ENCODE data around the gene PRLR.

PRLR gene

DNA sequence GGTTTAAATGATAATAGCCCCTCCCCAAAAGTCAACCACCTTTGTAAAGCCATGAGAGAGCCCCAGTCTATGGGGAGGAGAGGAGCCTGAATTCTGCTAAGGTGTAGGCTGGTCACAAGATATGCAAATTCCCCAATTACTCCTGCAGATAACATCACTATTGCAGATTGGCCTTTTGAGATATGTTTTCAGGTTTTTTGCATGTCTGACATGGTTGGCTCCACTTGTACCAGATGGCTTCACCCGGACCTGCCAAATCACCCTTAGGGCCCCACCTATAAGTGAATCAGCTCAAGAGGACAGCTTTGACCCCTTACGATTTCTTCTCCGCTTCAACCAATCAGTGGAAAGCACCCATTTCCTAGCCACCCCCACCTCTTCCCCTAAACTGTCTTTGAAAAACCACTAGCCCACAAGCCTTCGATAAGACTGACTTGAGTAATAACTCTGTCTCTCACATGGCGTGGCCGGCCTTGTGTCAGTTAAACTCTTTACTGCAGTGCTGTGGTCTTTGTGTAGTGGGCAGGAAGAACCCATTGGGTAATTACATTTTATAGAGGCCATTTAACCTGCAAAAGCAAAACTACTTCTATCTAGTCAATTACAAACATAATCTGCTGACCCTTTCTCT, 69.7 kb downstream of the PRLR start:
- no peak for DNase-seq (ENCODE audit: low read depth, low spot score)

DNA sequence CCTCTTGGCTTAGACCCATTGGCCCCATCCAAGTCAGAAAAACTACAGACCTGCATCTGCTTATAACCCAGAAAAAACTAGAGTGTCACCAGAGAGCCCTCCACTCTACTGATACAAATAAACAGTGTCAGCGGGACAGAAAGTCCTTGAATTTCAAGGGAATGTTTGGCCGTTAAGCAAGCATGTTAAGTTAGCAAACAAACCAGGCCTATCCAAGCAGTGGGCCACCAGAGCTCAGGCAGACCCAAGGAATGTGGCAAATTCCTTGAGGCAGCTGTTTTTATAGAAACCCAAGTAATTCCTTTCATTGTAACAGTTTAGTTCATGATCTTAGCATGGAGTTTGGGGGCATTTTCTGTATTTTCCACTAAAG, 70.9 kb downstream of the PRLR start:
- DNase-seq (ENCODE audit: low read depth, low spot score): no peak

DNA sequence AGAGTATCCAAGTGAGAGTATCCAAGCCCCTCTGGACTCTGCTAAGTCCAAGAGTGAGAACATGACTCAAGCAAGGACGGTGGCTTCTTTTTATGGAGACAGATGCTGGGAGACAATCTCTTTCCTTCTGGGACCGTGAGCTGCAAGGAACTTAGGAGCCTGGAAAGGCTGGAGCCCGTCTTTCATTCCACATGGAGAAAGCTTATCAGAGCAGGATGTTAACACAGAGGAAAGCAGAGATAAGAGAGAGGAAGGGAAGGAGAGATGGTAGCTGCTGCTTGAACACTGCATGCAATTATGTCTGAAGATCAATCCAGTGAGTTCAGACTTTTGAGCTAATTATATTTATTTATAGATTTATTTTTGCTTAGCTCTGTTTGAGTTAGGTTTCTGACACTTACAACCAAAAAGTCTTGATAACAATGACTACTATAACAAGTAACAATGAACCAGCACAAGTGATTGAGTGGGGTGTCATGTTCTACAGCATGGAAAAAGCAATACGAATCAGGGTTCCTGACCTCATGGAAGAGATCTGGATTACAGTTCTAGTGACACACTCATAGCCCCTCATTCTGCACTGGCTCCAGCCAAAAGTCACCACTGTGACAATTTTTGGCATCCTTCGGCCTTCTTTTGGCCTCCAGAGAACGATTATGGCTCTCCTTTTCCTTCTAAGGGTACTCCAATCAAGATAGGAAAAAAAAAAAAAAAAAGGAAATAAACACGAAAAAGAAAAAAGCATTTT, 71.5 kb downstream of the PRLR start:
- DNase-seq (ENCODE audit: low read depth, low spot score): no peak

DNA sequence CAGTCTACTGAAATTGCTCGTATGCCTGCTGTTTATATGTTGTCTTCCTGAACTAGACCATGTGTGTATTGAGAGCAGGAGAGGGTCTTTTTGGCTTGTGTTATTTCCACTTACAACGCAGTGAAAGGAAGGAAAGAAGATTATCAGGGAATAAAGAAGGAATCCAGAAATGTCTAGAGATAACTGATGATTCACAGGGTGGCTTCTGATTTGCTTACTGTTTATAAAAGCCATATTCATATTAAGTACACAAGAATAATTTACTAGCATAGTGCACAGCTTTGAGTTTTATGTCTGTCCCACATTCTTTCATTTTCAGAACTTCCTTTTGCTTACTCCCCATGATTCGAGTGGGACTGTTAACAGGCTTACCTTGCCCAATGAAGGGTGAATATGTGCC, 72.1 kb downstream of the PRLR start:
- DNase-seq (ENCODE audit: low read depth, low spot score): no peak

DNA sequence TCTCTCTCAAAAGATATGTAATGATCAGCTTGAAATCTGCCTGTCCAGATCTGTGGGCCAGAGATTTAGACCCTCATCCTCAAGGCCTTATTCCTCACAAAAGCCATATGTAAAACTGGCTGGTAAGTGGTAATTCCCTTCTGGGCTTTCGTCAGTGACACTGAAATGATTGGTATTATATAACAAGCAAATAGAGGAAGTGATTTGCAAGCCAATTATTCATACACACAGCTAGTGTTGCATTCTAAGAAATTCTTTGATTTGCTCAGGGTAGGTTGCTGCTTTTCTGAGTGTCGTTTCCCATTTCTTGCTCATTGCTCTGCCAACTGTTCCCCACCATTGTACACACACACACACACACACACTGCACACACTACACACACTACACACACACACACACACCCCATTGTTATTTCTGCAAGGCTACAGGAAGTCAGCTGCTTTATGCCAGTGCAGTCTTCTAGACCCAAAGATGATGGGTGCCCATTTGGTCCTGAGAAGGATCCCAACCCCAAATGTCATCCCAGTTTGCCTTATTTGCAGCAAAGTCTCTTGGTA, 76.8 kb downstream of the PRLR start:
- no peak for DNase-seq (ENCODE audit: low read depth, low spot score)

DNA sequence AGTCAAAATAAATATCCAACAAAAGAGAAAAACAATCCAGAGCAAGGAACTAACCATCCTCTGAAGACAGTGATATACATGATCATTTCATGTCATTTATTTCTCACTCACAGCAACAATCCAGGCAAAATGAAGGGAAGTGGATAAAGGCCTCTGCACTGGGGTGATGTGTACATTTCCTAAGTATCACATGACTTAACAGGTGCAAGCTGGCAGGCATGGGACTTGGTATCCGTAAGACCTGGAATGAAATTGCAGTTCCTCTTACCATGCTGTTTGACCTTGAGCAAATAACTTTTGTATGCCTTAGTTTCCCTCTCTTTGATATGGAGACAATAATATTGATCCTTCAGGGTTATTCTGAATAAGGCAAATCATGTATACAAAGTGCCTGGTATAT, 77.6 kb downstream of the PRLR start:
- DNase-seq (ENCODE audit: low read depth, low spot score): no peak

DNA sequence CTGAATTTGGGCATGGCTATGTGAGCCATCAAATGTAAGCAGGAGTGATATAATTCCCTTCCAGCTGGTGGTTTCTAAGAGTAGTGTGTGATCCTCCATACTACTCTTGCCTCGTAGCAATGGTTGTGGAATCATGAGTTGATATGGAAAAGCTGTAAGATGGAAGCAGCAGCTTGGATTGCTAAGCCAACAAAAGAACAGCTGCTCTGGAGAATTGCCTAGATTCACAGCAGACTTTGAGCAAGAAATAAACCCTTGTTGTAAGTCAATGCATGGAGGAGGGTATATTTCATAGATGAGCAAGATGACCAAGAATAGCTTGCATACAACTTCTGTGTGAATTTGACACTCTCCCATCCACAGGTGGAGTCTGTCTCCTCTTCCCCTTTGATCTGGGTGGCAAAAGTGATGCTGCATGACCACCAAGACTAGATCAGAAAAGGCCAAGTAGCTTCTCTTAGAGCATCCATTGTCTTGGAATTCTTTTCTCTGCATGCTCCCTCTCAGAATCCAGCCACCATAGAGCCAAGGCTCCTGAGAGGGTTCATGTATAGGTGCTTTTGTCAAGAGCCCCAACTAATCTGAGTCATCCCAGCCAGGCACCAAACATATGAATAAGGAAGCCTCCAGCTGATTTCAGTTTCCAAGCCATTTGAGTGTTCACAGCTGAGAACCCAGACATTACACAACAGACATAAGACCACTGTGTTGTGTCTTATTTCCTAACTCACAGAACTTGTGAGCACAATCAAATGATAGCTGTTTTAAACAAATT, 79.0 kb downstream of the PRLR start:
- no peak for DNase-seq (ENCODE audit: low read depth, low spot score)

DNA sequence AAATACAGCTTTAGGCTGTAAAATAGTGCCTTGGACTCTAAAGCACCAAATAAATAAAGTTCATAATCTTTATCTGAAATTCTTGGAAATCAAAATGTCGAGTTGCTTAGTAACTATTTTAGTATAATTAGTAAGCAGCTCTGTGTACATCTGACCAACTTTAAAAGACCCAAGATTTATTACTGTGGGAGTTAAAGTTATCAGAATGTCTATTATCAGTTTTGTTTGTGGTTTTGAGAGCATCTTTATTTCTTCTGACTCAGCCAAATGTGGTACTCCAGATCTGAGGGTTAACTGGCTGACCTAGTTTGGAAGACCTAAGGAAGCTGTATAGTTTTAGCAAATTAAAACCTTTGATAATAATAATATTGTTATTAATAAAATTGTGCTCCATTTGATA, 81.2 kb downstream of the PRLR start:
- DNase-seq (ENCODE audit: low read depth, low spot score): no peak

DNA sequence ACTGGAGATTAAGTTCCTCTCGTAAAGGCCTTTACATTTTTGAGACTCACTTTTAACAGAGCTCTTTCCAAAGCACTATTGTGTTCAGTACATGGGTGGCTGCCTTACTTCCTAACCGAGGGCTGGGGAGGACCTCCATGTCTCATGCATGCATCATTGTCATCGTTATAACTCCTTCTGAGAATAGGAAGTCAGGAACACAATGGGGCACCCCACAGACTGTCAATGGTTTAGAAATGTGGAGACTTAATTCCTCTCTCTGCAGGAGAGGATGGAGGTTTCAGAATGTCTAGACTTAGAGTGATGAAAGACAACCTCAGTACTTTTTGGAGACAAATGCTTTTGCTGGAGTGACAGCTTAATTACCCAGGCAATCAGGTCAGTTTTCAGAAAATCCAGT, 83.9 kb downstream of the PRLR start:
- no peak for DNase-seq (ENCODE audit: low read depth, low spot score)

DNA sequence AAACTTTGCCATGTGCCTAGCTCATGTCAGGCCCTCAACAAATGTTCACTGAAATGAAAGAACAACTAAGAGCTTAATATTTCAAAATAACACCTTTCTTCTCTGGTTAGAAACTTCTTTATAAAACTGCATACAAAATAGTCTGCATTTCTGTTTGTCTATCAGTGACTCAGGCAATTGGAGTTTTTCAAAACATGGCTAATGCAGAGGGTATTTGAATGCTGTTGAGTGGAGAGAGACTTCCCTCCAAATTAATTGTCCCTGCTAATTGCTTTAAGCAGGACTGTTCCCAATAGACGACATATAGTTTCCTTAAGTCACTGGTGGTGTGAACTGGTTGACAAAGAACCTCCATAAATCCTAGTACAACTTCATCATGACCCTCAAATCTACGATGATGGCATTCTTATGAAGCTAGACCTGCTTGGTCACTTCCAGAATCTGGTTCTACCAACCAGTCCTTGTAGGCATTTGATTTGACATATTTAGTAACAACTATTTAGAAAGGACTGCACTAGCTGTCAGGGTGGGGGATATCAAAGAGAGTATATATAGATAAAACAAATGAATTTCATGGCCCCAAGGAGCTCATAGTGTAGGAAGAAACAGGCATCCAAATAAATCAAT, 84.5 kb downstream of the PRLR start:
- DNase-seq (ENCODE audit: low read depth, low spot score): no peak

DNA sequence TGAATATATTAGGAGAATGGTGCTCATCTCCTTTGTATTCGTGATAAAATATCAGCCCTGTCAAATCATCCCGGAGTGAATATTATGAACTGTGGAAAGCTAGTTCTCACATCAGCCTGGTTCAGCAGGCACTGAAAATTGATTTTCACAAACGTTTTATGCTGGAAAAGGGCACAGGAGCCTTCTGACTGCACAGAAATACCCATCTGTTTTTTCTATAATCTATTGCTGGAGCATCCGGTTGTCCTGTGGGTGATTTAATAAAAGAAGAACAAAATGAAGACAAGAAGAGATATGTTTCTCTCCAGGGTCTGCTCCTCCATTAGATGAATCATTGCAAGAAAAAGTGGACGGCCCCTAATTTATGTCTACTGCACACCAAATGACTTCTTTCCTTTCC, 85.3 kb downstream of the PRLR start:
- no peak for DNase-seq (ENCODE audit: low read depth, low spot score)

DNA sequence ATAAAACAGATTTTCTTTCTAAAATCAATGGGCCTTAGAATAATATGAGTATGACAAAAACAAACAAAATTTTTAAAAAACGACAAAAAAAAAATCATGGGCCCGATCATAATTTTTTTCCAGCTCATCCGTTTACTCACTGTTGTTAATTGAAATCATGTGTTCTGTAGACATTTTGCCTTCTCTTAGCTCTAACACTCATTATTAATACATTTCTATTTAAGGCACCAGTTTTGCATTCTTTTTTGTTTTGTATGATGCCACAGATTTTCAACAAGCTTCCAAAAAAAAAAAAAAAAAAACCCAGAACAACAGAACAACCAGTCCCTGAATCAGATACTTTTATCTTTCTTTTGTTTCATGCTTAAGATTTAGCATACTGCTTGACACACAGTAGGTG, 86.4 kb downstream of the PRLR start:
- DNase-seq (ENCODE audit: low read depth, low spot score): no peak

DNA sequence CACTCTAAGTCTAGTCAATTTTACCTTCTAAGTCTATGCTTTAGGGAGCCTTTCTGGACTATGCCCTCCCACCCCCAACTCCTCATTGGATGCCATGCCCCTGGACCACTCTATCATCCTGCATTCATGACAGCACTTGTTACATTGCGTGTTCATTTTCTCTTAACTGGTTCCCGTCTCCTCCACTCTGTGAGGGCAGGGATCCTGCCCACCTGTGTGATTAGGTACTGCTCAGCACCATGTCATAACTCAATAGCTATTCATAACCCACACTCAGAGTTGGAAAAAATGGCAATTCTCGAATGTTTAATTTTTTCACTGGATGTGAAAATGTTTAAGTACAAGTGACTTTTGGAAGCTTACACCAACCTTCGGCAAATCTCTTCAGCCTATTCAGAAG, 88.5 kb downstream of the PRLR start:
- no peak for DNase-seq (ENCODE audit: low read depth, low spot score)

DNA sequence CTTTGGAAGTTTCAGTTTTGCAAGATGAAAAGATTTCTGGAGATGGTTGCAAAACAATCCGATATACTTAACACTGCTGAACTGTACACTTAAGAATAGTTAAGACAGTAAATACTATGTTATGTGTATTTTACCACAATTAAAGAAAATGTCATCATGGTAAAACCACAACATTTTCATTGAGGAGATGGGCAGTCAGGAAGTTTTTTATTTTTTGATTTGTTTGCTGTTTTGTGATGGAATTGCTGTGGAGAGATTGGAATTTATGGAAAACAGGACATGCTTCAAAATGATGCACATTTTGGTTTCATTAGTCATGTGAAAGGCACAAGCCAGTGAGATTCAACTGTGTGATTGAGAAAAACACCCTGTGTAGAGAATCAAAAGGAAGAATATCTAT, 92.1 kb downstream of the PRLR start:
- no peak for DNase-seq (ENCODE audit: low read depth, low spot score)

DNA sequence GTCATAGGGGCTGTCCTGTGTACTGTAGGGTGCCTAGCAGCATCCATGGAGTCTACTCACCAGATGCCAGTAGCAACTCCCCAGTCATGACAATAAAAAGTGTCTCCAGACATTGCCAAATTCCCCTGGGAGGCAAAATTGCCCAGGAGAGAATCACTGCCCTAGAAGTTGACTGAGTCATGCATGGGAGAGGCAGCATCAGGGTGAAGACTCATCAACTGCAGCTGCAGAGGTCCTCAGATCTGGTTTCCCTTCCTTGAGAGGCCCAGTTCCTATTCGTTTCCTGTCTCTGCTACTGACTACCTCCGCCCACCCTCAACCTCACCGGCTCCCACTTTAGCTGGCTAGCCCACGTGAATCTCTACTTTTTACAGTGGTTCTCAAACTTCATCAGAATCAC, 93.9 kb downstream of the PRLR start:
- DNase-seq (ENCODE audit: low read depth, low spot score): no peak

DNA sequence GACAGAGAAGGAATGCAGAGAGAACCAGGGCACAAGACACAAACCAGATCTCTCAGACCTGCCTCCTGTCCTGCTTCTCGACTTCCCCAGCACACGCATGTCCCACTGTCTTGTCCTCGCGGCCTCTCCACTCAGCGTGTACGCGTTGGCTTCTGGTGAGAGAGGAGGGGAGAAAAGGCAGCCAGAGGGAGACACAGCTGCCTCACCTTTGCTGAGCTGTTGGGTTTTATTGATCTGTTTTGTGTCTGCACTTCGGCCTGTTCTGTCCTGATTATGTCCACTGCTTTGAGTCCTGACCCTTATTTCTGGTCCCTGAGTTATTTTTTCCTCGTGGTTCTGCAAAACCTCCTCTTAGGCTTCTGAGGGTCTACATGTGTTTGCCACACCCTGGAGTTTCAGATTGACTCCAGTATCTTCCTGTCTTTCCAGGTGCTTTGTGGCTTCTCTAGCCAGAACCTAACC, 95.0 kb downstream of the PRLR start:
- no peak for DNase-seq (ENCODE audit: low read depth, low spot score)

DNA sequence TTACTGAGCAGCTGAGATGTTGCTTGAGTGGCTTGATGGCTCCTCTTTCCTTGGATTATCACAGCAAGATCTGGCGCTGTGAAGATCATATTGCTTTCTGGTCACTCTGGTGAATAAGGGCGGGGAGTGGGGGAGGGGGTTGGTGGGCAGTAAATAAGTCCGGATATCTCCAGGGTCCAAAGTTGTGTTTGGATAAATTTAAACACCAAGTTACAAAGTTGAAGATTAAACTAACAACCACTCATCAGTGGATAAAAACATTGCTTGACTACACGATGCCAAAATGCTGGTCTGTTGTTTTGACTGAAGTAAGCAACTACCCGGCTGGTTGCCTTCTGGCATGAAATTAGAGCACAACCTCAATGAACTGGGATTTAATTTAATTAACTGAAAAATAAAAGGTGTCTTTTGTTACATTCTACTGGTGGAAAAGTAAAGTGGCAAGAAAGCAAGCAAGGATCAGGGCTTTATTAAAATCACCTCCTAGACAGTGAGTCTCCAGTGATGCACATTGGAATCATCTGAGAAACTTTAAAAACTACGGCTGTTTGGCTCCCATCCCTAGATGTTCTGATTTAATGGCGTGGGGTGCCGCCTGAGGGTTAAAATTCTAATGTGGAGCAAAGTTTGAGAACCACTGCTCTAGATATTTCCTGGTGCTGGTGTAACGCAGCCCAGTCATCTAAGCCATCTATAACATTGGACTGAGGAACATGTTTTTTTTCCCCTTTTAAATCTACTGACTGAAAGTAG, 95.8 kb downstream of the PRLR start:
- DNase-seq (ENCODE audit: low read depth, low spot score): no peak

DNA sequence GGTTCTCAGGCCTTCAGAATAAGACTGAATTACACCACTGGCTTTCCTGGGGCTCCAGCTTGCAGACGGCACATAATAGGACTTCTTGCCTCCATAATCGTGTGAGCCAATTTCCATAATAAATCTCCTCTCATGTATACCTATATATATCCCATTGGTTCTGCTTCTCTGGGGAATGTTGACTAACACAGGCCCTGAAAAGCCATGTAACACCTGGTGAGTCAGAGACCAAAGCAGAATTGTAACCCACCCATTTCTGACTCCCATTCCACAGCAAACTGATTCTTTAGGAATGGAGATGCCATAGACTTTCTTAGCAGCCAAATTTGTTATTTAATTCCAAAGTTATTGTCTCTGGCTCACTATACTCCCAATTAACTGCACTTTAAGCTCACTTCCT, 97.1 kb downstream of the PRLR start:
- no peak for DNase-seq (ENCODE audit: low read depth, low spot score)

DNA sequence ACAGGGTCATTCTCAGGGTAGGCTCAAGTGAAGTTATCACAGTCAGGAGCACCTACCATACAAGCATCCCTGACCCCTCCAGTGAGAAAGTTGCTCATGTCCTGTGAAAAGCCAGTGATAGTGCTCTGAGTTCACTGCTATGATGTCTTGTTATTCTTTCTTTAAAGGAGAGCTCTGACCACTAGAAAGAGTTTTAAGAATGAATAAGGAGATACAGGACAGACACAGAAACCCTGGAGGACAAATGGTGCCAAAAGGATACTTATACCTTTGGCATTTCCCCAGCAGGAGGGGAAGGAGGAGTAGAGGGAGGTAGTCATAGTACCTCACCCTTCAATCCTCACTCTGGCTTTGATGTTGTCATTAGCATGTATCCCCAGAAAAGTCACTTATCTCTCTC, 98.6 kb downstream of the PRLR start:
- DNase-seq (ENCODE audit: low read depth, low spot score): no peak

DNA sequence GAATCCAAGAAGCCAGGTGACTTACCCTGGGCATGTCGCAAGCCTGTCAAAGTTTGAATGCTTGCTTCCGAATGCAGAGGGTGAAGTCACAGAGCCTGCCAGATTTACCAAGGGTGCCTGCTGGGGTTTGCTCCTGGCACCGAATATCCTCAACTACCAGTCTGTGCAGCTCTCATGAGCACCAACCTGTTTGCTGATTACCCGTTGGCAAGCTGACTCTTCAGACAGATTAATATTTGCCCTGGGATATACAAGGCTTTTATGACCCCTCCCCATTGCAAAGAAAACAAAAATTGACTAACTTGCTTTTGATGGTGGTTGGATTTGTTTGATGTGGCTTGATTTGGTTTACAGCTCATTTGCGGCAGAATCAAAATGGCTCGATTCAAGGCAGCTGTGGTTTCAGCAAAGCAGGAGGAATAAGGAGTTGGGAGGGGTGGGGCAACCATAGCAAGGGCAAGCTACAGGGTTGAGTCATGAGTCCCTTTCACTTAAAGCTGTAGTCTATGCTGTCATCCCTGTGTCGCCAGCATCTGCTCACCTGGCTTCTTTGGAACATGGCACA, 100.3 kb downstream of the PRLR start:
- DNase-seq (ENCODE audit: low read depth, low spot score): no peak

DNA sequence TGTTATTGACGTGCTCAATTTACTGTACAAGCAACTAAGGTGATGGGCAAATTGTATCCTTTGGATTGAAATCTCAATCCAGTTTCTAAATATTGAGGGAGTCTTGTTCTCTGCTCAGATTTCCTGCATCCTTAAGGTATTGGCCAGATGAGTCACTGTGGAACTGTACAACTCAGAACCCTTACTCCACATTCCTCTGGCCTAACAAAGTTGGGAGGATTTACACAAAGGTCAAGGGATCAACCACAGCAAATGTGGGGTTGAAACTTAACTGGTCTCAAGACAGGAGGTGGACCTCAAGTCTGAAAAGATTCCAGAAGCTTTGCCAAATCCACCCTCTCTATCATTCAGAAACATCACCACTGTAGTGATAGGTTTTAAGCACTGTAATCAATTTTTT, 101.0 kb downstream of the PRLR start:
- DNase-seq (ENCODE audit: low read depth, low spot score): no peak

Measured in brain pericyte (primary cell).